ENCODE measurements around the gene CLDN4. TPM values are rescaled to one million over a fixed set of nuclear protein-coding genes. Genes with fewer than 3 reads are reported as not detected.

Gene CLDN4
- total RNA-seq, 1 experiment from 2014 or later, result 234 TPM

GRCh38 chr7:73847941-73848723 lies 17.3 kb downstream of the CLDN4 start:
- Histone ChIP-seq H3K9ac (ENCODE audit: low read length) (no peak overlapping the region), H3K4me2 (ENCODE audit: low read length) (no peak overlapping the region), H3K36me3 (ENCODE audit: control insufficient read depth in 1 of 2, insufficient read depth in 2 of 2, low read length in 2 of 2) (no peaks in the 10 kb centered on the region), H4K20me1 (ENCODE audit: insufficient read depth) (no peaks in the 10 kb centered on the region), H3K4me3 (replicated peaks in 1 of 2; ENCODE audit: low read depth in 1 of 2, low read length in 2 of 2) (no peak overlapping the region), H3K9me3 (ENCODE audit: control insufficient read depth in 1 of 2, insufficient read depth in 1 of 2, low read depth in 1 of 2, low read length in 2 of 2) (no peaks in the 10 kb centered on the region), H2AFZ (ENCODE audit: low read depth, low read length, poor library complexity, severe bottlenecking) (no peak overlapping the region), H3K9me2 (ENCODE audit: insufficient read depth) (no peaks in the 10 kb centered on the region), H3K4me1 (ENCODE audit: control insufficient read depth in 1 of 2, insufficient read depth in 2 of 2, low read length in 2 of 2) (peaks cover 38 to 57% of the 10 kb centered on the region in 2 experiments), H3K79me2 (ENCODE audit: insufficient read depth, low read length) (no peaks in the 10 kb centered on the region), H3K27me3 (ENCODE audit: insufficient read depth, low read length) (no peaks in the 10 kb centered on the region), H3K27ac (ENCODE audit: low read depth, low read length) (no peak overlapping the region)
- no TSS peak for BruUV-seq (replicated peaks)
- DNase-seq (ENCODE audit: low read depth, low spot score) (no peak), ATAC-seq (no peak)
- intact Hi-C loops (cut with micrococcal nuclease), result no loop called here
- POLR2A ChIA-PET, result interaction anchor here (0.6 to 2.2 kb wide), 3 partner anchors 16 to 745 kb away, joined by 3 to 6 read pairs (median 4); no protein-coding TSS in a partner anchor
- RAD21 ChIA-PET (ENCODE audit: low non-redundant PET in 1 of 2, low total read pairs in 2 of 2, uncharacterized antibody in 2 of 2, unreplicated experiment in 2 of 2), result no interaction called here
- CTCF ChIA-PET, result interaction anchor here (0.6 kb wide), 1 partner anchor 148 kb away, joined by 3 read pairs; no protein-coding TSS in a partner anchor
- TF ChIP-seq ZBTB33 (IDR thresholded peaks at IDR 0.05; ENCODE audit: extremely low read depth, insufficient replicate concordance, low read length) (no peak), RAD21 (IDR thresholded peaks at IDR 0.05; ENCODE audit: low read depth) (no peak), POLR2A (IDR thresholded peaks at IDR 0.05; ENCODE audit: borderline replicate concordance, extremely low read depth, insufficient read depth, insufficient read length) (no peak), ZFX (IDR thresholded peaks at IDR 0.05) (no peak), TCF7L2 (IDR thresholded peaks at IDR 0.05; ENCODE audit: borderline replicate concordance, extremely low read depth, insufficient read depth, insufficient read length) (no peak), CEBPB (IDR thresholded peaks at IDR 0.05; ENCODE audit: low read depth) (no peak), ELF1 (IDR thresholded peaks at IDR 0.05; ENCODE audit: borderline replicate concordance, low read depth) (no peak)

All from HCT116 (cell line).